ENCODE data around the gene FBXL19. TPM values are rescaled to one million over a fixed set of nuclear protein-coding genes. Genes with fewer than 3 reads are reported as not detected.

The FBXL19 gene
- total and polyA plus RNA-seq, 9 of the 15 experiments (the other 6 are each of a cell fraction or from before 2014, with no cell fraction given): 0.13 to 48.0 (median 13.5) TPM; not detected in 1

- TF ChIP-seq HDGF (IDR thresholded peaks at IDR 0.05) (peak; percentile 92), TCF7 (IDR thresholded peaks at IDR 0.05; ENCODE audit: borderline replicate concordance) (no peak), CBX8 (IDR thresholded peaks at IDR 0.05; ENCODE audit: borderline replicate concordance, extremely low read depth, low read depth, low read length, poor library complexity, severe bottlenecking) (no peak), FUS (optimal IDR thresholded peaks at IDR 0.05; ENCODE audit: low read depth, low read length) (no peak), RNF219 (CRISPR knock-in tag; IDR thresholded peaks at IDR 0.05) (no peak), NKRF (IDR thresholded peaks at IDR 0.05; ENCODE audit: borderline replicate concordance) (peak; percentile 31; the same call in 1 of the 2 replicates), ZNF407 (IDR thresholded peaks at IDR 0.05; ENCODE audit: low read depth) (peak; percentile 31; the same call in 1 of the 2 replicates), ZNF561 (CRISPR knock-in tag; conservative IDR thresholded peaks at IDR 0.05) (no peak), ZBTB17 (CRISPR knock-in tag; IDR thresholded peaks at IDR 0.05) (peak; percentile 8; the same call in 1 of the 2 replicates), ZBTB5 (IDR thresholded peaks at IDR 0.05) (0 out of 2 replicates have a peak, but pooled peaks have one; percentile 30), ZNF212 (CRISPR knock-in tag; IDR thresholded peaks at IDR 0.05) (no peak)
Observed at GRCh38 chr16:30895627-30896260, 27.6 kb upstream of the FBXL19 start (continued).

Data from K562 (cell line).